ENCODE measurements around the gene SFXN5.

DNA sequence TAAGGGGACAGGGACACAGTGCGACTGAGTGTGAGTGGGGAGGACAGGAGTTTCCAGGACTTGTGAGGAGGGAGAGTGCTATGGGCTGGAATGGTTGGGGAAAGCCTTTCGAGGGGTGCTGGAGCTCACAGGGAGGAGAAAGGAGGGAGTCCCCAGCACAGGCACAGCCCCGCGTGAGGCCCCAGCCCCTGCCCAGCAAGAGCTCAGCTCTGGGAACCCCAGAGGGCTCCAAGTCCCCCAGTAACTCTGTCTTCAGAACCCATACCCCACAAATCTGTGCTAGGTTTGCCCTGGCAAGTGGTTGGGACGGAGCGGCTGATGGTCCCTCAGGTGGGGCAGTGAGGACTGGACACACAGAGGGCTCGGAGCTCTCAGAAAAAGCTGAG, 75.4 kb downstream of the SFXN5 start:
- no peak for TF ChIP-seq EZH2 (IDR thresholded peaks at IDR 0.05; ENCODE audit: insufficient read depth, poor library complexity, severe bottlenecking)
- TF ChIP-seq EZH2phosphoT487 (IDR thresholded peaks at IDR 0.05; ENCODE audit: insufficient read depth, low read depth), result no peak
